Activated T-helper 2 cell treated with anti-CD3 and anti-CD28 coated beads, Interferon-gamma antibody, Interleukin-2, Interleukin-4, amounts not matched to agents 10 μg/mL and 5 μg/mL and 100 μg/mL, durations not matched to agents 14 hours and 24 hours and 36 hours (primary cell): ENCODE measurements around the gene ENPP5. TPM values are rescaled to one million over a fixed set of nuclear protein-coding genes. Genes with fewer than 3 reads are reported as not detected.
A peak's percentile ranks its signal among the peaks of the same experiment; 100 is the strongest.

Experiments
- DNase-seq: peaks from one replicate; pipeline ENCODE4 v3.0.0; 2021; ENCODE audit warnings: low spot score
- H3K27ac Mint-ChIP-seq: one replicate; pipeline ENCODE4 v1.8.0; 2021; ENCODE audit warnings: mixed read lengths
- H3K27me3 Mint-ChIP-seq: one replicate; pipeline ENCODE4 v1.8.0; 2021; ENCODE audit warnings: low read depth, mixed read lengths
- H3K36me3 Mint-ChIP-seq: one replicate; pipeline ENCODE4 v1.8.0; 2021; ENCODE audit warnings: low read depth, mixed read lengths
- H3K4me1 Mint-ChIP-seq: one replicate; pipeline ENCODE4 v1.8.0; 2021; ENCODE audit warnings: low read depth, mixed read lengths
- H3K4me3 Mint-ChIP-seq: one replicate; pipeline ENCODE4 v1.8.0; 2021; ENCODE audit warnings: low read depth, mild to moderate bottlenecking, moderate library complexity, mixed read lengths
- H3K9me3 Mint-ChIP-seq: one replicate; pipeline ENCODE4 v1.8.0; 2021; ENCODE audit warnings: mixed read lengths
- intact Hi-C: fragments of 100-400 bp; cut with micrococcal nuclease; formaldehyde crosslinking; loops from one replicate; pipeline ENCODE4 v1.15.1; 2023
- total RNA-seq: library from RNA; stranded (reverse); gene quantifications from 2 replicates; pipeline ENCODE4 v1.2.3, GENCODE V29; 2022

ENPP5 gene
- total RNA-seq, 1 donor from 2014 or later: not detected

- Mint-ChIP-seq H3K4me3 (no peak overlapping the region), H3K4me1 (no peaks in the 10 kb centered on the region), H3K27me3 (peaks cover 16% of the 10 kb centered on the region), H3K36me3 (no peaks in the 10 kb centered on the region), H3K27ac (no peak overlapping the region), H3K9me3 (no peaks in the 10 kb centered on the region)
- no peak for DNase-seq
- intact Hi-C loops: no loop called here
Measured at GRCh38 chr6:46203391-46204177, 32.8 kb upstream of the ENPP5 start.

DNA sequence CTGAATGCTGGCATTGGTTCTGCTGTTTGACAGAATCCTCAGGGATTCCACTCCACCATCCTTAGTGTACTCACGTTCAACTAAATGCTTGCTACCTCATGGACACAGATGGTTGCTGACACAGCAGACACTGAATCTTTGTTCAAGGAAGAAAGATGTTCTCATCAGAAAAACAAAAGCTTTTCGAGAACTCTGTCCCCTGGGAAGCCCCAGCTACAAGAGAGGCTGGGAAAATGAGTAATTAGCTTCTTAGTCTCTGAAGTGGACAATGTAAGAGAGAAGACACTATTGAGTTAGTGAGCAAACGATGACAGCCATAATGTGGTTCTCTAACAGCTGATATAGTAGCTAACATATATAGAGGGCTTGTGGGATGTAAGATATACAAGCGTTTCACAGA lies 30.9 kb upstream of the ENPP5 start:
- Mint-ChIP-seq H3K27me3 (peaks cover 13% of the 10 kb centered on the region), H3K4me1 (no peaks in the 10 kb centered on the region), H3K27ac (no peak overlapping the region), H3K36me3 (no peaks in the 10 kb centered on the region), H3K9me3 (no peaks in the 10 kb centered on the region), H3K4me3 (no peak overlapping the region)
- intact Hi-C loops: no loop called here
- DNase-seq: no peak

- Mint-ChIP-seq H3K4me3 (no peak overlapping the region), H3K9me3 (no peaks in the 10 kb centered on the region), H3K36me3 (no peaks in the 10 kb centered on the region), H3K4me1 (no peaks in the 10 kb centered on the region), H3K27me3 (peaks cover 20% of the 10 kb centered on the region), H3K27ac (no peak overlapping the region)
- DNase-seq: no peak
- intact Hi-C loops: no loop called here
Measured at GRCh38 chr6:46199387-46199786, 28.6 kb upstream of the ENPP5 start.

DNA sequence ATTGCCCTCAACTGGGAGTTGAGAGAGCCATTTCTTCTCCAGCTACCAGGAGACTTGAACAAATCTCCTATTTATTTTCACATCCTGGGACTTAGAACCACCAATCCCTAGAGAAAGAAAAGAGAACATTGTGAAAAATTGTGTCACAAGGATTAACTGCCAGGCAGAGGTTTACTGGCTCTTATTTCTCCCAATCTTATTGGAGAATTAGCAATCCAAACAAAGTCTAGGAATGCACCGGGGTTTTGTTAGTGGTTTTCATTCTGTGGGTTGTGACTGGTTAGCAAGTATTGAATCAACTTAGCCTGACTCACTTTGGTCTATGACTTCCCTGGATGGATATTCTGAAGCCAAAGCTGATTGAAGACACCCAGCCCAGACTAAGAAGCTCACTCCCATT lies 21.2 kb upstream of the ENPP5 start:
- no peak overlapping the region for H3K4me3 Mint-ChIP-seq
- no peaks in the 10 kb centered on the region for H3K9me3 Mint-ChIP-seq
- intact Hi-C loops: no loop called here
- H3K27ac Mint-ChIP-seq: no peak overlapping the region
- H3K27me3 Mint-ChIP-seq: peaks cover 43% of the 10 kb centered on the region
- H3K36me3 Mint-ChIP-seq: no peaks in the 10 kb centered on the region
- no peaks in the 10 kb centered on the region for H3K4me1 Mint-ChIP-seq
- DNase-seq: no peak

GRCh38 chr6:46190889-46191288 lies 20.1 kb upstream of the ENPP5 start:
- Mint-ChIP-seq H3K4me3 (no peak overlapping the region), H3K27me3 (peaks cover 48% of the 10 kb centered on the region), H3K27ac (no peak overlapping the region), H3K36me3 (no peaks in the 10 kb centered on the region), H3K9me3 (no peaks in the 10 kb centered on the region), H3K4me1 (no peaks in the 10 kb centered on the region)
- no peak for DNase-seq
- intact Hi-C loops: no loop called here

DNA sequence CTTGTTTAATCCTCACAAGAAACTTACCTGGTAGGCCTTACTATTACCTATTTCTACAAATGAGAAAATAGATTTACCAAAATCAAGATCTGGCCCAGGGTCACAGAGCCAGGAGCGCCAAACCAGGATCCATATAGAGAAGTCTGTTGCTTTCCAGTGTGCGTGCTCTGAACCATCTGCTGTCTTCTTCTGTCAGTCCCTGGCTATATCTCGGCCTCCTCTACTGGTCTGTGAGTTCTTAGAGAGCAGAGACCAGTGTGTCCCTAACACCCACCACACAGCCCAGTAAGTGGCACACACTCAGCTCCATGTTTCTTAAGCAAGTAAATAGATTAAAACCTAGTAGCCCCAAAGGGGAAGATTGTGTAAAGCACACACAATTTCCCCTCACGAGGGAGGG lies 18.9 kb upstream of the ENPP5 start:
- no peak overlapping the region for H3K4me3 Mint-ChIP-seq
- H3K4me1 Mint-ChIP-seq: no peaks in the 10 kb centered on the region
- H3K9me3 Mint-ChIP-seq: no peaks in the 10 kb centered on the region
- H3K36me3 Mint-ChIP-seq: no peaks in the 10 kb centered on the region
- no peak overlapping the region for H3K27ac Mint-ChIP-seq
- intact Hi-C loops: no loop called here
- no peak for DNase-seq
- peaks cover 55% of the 10 kb centered on the region for H3K27me3 Mint-ChIP-seq

- no peak overlapping the region for H3K27ac Mint-ChIP-seq
- H3K9me3 Mint-ChIP-seq: no peaks in the 10 kb centered on the region
- DNase-seq: no peak
- no peak overlapping the region for H3K4me3 Mint-ChIP-seq
- H3K27me3 Mint-ChIP-seq: peaks cover 62% of the 10 kb centered on the region
- no peaks in the 10 kb centered on the region for H3K4me1 Mint-ChIP-seq
- intact Hi-C loops: no loop called here
- H3K36me3 Mint-ChIP-seq: no peaks in the 10 kb centered on the region
Measured at GRCh38 chr6:46186583-46186982, 15.8 kb upstream of the ENPP5 start.

DNA sequence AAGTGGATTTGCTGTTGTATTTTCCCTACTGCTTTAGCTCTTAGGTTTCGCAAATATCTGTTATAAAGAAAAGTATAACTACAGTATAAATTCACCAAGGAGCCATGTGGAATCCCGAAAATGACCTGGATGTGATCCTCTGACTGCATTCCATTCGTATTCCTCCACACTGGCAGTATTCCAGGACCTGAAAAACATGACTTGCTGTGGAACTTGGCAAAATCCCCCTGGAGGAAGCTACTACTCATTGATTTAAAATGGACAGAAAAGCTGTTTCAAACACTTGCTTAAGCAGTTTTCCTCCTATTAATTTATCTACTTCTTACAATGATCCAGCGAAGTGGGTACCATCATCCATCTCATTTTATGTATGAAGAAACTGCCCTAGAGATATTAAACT lies 13.3 kb upstream of the ENPP5 start:
- H3K4me1 Mint-ChIP-seq: no peaks in the 10 kb centered on the region
- no peaks in the 10 kb centered on the region for H3K36me3 Mint-ChIP-seq
- H3K27me3 Mint-ChIP-seq: peaks cover 70% of the 10 kb centered on the region
- H3K9me3 Mint-ChIP-seq: no peaks in the 10 kb centered on the region
- H3K27ac Mint-ChIP-seq: no peak overlapping the region
- intact Hi-C loops: no loop called here
- no peak for DNase-seq
- no peak overlapping the region for H3K4me3 Mint-ChIP-seq

DNA sequence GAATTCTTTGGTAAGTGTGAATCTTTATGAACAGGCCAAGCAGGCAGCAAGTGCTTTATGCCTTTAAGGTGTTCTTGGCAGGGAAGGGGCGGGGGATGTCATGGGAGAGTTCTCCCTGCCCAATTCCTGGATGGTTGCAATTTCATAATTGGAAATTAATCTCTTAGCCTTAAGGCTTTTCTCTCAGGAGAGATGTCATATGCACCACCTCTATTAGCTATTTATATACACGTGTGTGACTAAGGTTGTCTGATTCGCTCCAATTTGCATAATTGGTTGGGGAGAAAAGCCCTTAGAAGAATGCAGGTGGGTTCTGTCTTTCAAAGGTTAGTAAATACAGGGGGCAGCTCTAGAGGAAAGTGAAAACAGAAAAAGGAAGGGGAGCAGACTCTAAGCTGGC lies 5.2 kb upstream of the ENPP5 start:
- Mint-ChIP-seq H3K27ac (no peak overlapping the region), H3K4me3 (no peak overlapping the region), H3K27me3 (peaks cover 85% of the 10 kb centered on the region), H3K36me3 (no peaks in the 10 kb centered on the region), H3K9me3 (no peaks in the 10 kb centered on the region), H3K4me1 (peaks cover 18% of the 10 kb centered on the region)
- intact Hi-C loops: loop anchor here (1.0 to 5.0 kb wide), 3 partner anchors 44 to 165 kb away; partner anchors contain the start of gene ENPP4
- no peak for DNase-seq

- no peak overlapping the region for H3K4me3 Mint-ChIP-seq
- H3K27me3 Mint-ChIP-seq: peaks cover 84% of the 10 kb centered on the region
- DNase-seq: peak; percentile 12
- no peak overlapping the region for H3K27ac Mint-ChIP-seq
- no peaks in the 10 kb centered on the region for H3K9me3 Mint-ChIP-seq
- H3K4me1 Mint-ChIP-seq: peaks cover 18% of the 10 kb centered on the region
- intact Hi-C loops: loop anchor here (1.0 to 5.0 kb wide), 3 partner anchors 45 to 165 kb away; partner anchors contain the start of gene ENPP4
- no peaks in the 10 kb centered on the region for H3K36me3 Mint-ChIP-seq
Measured at GRCh38 chr6:46175446-46175845, 4.7 kb upstream of the ENPP5 start.

GRCh38 chr6:46174904-46175303 lies 4.1 kb upstream of the ENPP5 start:
- Mint-ChIP-seq H3K4me3 (no peak overlapping the region), H3K9me3 (no peaks in the 10 kb centered on the region), H3K27ac (no peak overlapping the region), H3K4me1 (peaks cover 23% of the 10 kb centered on the region), H3K27me3 (peaks cover 84% of the 10 kb centered on the region), H3K36me3 (no peaks in the 10 kb centered on the region)
- intact Hi-C loops: loop anchor here (1.0 to 5.0 kb wide), 3 partner anchors 45 to 164 kb away; partner anchors contain the start of gene ENPP4
- DNase-seq: no peak

- H3K9me3 Mint-ChIP-seq: no peaks in the 10 kb centered on the region
- peaks cover 79% of the 10 kb centered on the region for H3K27me3 Mint-ChIP-seq
- H3K4me3 Mint-ChIP-seq: no peak overlapping the region
- H3K4me1 Mint-ChIP-seq: peaks cover 24% of the 10 kb centered on the region
- no peak overlapping the region for H3K27ac Mint-ChIP-seq
- intact Hi-C loops: no loop called here
- H3K36me3 Mint-ChIP-seq: no peaks in the 10 kb centered on the region
- no peak for DNase-seq
Measured at GRCh38 chr6:46172176-46172575, 1.4 kb upstream of the ENPP5 start.

- intact Hi-C loops: no loop called here
- H3K4me1 Mint-ChIP-seq: no peaks in the 10 kb centered on the region
- H3K27ac Mint-ChIP-seq: no peak overlapping the region
- H3K36me3 Mint-ChIP-seq: no peaks in the 10 kb centered on the region
- H3K27me3 Mint-ChIP-seq: peaks cover 53% of the 10 kb centered on the region
- no peak overlapping the region for H3K4me3 Mint-ChIP-seq
- H3K9me3 Mint-ChIP-seq: no peaks in the 10 kb centered on the region
- DNase-seq: no peak
Measured at GRCh38 chr6:46160102-46160501, 10.7 kb downstream of the ENPP5 start.
